Activated B cell treated with CpG ODN at 0.5 μM for 24 hours (primary cell): ENCODE measurements around the gene ZCCHC8. TPM values are rescaled to one million over a fixed set of nuclear protein-coding genes. Genes with fewer than 3 reads are reported as not detected.
A peak's percentile ranks its signal among the peaks of the same experiment; 100 is the strongest.

Experiments used
- ATAC-seq: fragments of 200-7000 bp; cut with Tn5 transposase; one replicate; pipeline ENCODE4 v1.10.0; 2021; ENCODE audit warnings: low read depth, mild to moderate bottlenecking, moderate library complexity
- CTCF ChIA-PET: fragments of 350-600 bp; sonication (Branson Sonifier 250); formaldehyde crosslinking; loops from one replicate; lab custom pipeline; 2021; ENCODE audit warnings: antibody characterized with exemption; lab: Charles Lee
- POLR2A ChIA-PET: fragments of 350-600 bp; sonication (Branson Sonifier 250); formaldehyde crosslinking; loops from one replicate; lab custom pipeline; 2021; ENCODE audit warnings: antibody characterized with exemption; lab: Charles Lee
- DNase-seq: peaks from one replicate; pipeline ENCODE4 v3.0.0; 2022
- H3K27ac Mint-ChIP-seq: one replicate; pipeline ENCODE4 v1.8.0; 2020; ENCODE audit warnings: mixed read lengths
- H3K27me3 Mint-ChIP-seq: one replicate; pipeline ENCODE4 v1.8.0; 2021; ENCODE audit warnings: mixed read lengths
- H3K36me3 Mint-ChIP-seq: one replicate; pipeline ENCODE4 v1.8.0; 2021; ENCODE audit warnings: low read depth, mixed read lengths
- H3K4me1 Mint-ChIP-seq: one replicate; pipeline ENCODE4 v1.8.0; 2021; ENCODE audit warnings: mixed read lengths
- H3K4me3 Mint-ChIP-seq: one replicate; pipeline ENCODE4 v1.8.0; 2020; ENCODE audit warnings: mild to moderate bottlenecking, mixed read lengths
- H3K9me3 Mint-ChIP-seq: one replicate; pipeline ENCODE4 v1.8.0; 2020; ENCODE audit warnings: mixed read lengths
- CTCF ChIP-seq: fragments of 200-600 bp; IDR thresholded peaks from one replicate; pipeline ENCODE4 v1.8.0; 2022; ENCODE audit warnings: antibody characterized with exemption, mild to moderate bottlenecking
- intact Hi-C: fragments of 100-400 bp; cut with micrococcal nuclease; formaldehyde crosslinking; loops from one replicate; pipeline ENCODE4 v1.15.1; 2024
- total RNA-seq: library from RNA; stranded (reverse); gene quantifications from 2 replicates; pipeline ENCODE4 v1.2.3, GENCODE V29; 2022

Gene ZCCHC8
- total RNA-seq, 1 donor from 2014 or later: 48.0 TPM

DNA sequence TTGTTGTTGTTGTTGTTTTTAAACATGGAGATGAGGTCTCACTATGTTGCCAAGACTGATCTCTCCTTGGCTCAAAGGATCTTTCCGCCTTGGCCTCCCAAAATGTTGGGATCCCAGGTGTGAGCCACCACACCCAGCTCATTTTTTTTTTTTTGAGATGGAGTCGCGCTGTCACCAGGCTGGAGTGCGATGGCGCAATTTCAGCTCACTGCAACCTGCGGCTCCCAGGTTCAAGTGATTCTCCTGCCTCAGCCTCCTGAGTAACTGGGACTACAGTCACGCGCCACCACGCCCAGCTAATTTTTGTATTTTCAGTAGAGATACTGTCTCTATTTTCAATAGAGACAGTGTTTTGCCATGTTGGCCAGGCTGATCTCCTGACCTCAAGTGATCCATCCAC is 73.3 kb downstream of the ZCCHC8 start:
- DNase-seq (no peak), ATAC-seq (no peak)
- POLR2A ChIA-PET: interaction anchor here (0.6 kb wide), 1 partner anchor 16 kb away, joined by 6 read pairs; no protein-coding TSS in a partner anchor
- TF ChIP-seq CTCF: no peak
- no peaks in the 10 kb centered on the region for H3K9me3 Mint-ChIP-seq
- no peaks in the 10 kb centered on the region for H3K27me3 Mint-ChIP-seq
- H3K4me1 Mint-ChIP-seq: peaks cover 24% of the 10 kb centered on the region
- no peaks in the 10 kb centered on the region for H3K36me3 Mint-ChIP-seq
- no peak overlapping the region for H3K27ac Mint-ChIP-seq
- H3K4me3 Mint-ChIP-seq: no peak overlapping the region
- intact Hi-C loops: no loop called here
- CTCF ChIA-PET: interaction anchor here (0.6 kb wide), 2 partner anchors 28 to 73 kb away, joined by 3 to 4 read pairs; no protein-coding TSS in a partner anchor

GRCh38 chr12:122423258-122424165 is 77.2 kb downstream of the ZCCHC8 start:
- POLR2A ChIA-PET: interaction anchor here (0.5 to 2.4 kb wide), 7 partner anchors 11 to 1039 kb away, joined by 3 to 14 read pairs (median 5); no protein-coding TSS in a partner anchor
- Mint-ChIP-seq H3K36me3 (peaks cover 2% of the 10 kb centered on the region), H3K9me3 (no peaks in the 10 kb centered on the region), H3K4me3 (peak overlapping the region; percentile 85), H3K27ac (peak overlapping the region; percentile 76), H3K27me3 (no peaks in the 10 kb centered on the region), H3K4me1 (peaks cover 50% of the 10 kb centered on the region)
- CTCF ChIA-PET: interaction anchor here (1.3 kb wide), 3 partner anchors 23 to 48 kb away, joined by 3 to 9 read pairs (median 7); no protein-coding TSS in a partner anchor
- ATAC-seq (peak; percentile 13), DNase-seq (no peak)
- intact Hi-C loops: loop anchor here (1.0 to 5.0 kb wide), 3 partner anchors 48 to 156 kb away; partner anchors contain the start of genes VPS33A and ZCCHC8
- TF ChIP-seq CTCF: no peak

DNA sequence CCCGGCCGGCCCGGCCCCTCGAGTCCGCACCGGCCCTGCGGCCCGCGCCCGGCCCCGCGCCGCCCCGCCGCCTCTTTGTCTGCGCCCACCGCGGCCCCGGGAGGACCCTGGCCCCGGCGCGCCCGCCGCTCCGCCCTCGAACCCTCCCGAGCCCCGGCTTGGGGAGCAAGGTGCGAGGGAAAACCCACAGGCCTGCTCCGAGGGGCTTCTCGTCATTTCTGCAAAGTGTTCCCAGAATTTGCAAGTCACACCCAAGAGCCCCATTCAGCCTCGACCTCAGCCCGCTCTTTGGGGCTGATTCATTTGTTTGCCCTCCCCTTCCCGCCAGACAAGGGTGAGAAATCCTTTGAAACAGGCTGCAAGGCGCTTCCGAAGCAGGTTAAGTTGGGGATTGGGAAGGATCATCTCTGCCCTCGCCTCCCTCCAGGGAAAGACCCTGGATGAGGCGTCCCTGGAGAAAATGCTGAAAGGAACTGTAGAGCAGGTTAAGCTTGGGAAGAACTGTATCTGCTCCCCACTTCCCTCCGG is 77.9 kb downstream of the ZCCHC8 start:
- peaks cover 56% of the 10 kb centered on the region for H3K4me1 Mint-ChIP-seq
- POLR2A ChIA-PET: interaction anchor here (0.9 to 2.4 kb wide), 10 partner anchors 10 to 78 kb away, joined by 3 to 13 read pairs (median 5); partner anchors contain the start of gene ZCCHC8
- H3K27me3 Mint-ChIP-seq: no peaks in the 10 kb centered on the region
- CTCF ChIA-PET: interaction anchor here (0.7 to 2.9 kb wide), 9 partner anchors 17 to 77 kb away, joined by 3 to 36 read pairs (median 3); no protein-coding TSS in a partner anchor
- ATAC-seq: peak; percentile 2
- no peak for TF ChIP-seq CTCF
- H3K36me3 Mint-ChIP-seq: peaks cover 2% of the 10 kb centered on the region
- H3K4me3 Mint-ChIP-seq: peak overlapping the region; percentile 85
- peak overlapping the region; percentile 76 for H3K27ac Mint-ChIP-seq
- intact Hi-C loops: loop anchor here (1.0 to 5.0 kb wide), 4 partner anchors 23 to 155 kb away; partner anchors contain the start of genes VPS33A and ZCCHC8
- peak; percentile 43 for DNase-seq
- no peaks in the 10 kb centered on the region for H3K9me3 Mint-ChIP-seq

GRCh38 chr12:122421821-122422729 is 78.7 kb downstream of the ZCCHC8 start, which contains the start of gene CLIP1:
CLIP1 (minus strand) TSS chr12:122422669; CDS start chr12:122380452, 42,217 bp downstream.
- CTCF ChIA-PET: interaction anchor here (0.7 to 2.9 kb wide), 8 partner anchors 16 to 78 kb away, joined by 3 to 36 read pairs (median 3); no protein-coding TSS in a partner anchor
- Mint-ChIP-seq H3K27me3 (no peaks in the 10 kb centered on the region), H3K4me1 (peaks cover 59% of the 10 kb centered on the region), H3K36me3 (peaks cover 2% of the 10 kb centered on the region), H3K27ac (peak within 1 kb of the TSS; percentile 90), H3K4me3 (peak within 1 kb of the TSS; percentile 91), H3K9me3 (no peaks in the 10 kb centered on the region)
- peak; percentile 67 for ATAC-seq
- peak; percentile 71 for DNase-seq
- POLR2A ChIA-PET: interaction anchor here (1.1 to 1.8 kb wide), 8 partner anchors 10 to 79 kb away, joined by 3 to 13 read pairs (median 6); partner anchors contain the start of gene ZCCHC8
- TF ChIP-seq CTCF: no peak
- intact Hi-C loops: loop anchor here (1.0 to 5.0 kb wide), 6 partner anchors 9 to 155 kb away; partner anchors contain the start of genes VPS33A and ZCCHC8

Other genes with a start within 250 kb of the ZCCHC8 start
- gene VPS33A, start 234.4 kb downstream of the ZCCHC8 start, total RNA-seq: 29.6 and 33.2 TPM in 2 replicates
- 58.6 and 63.2 TPM in 2 replicates for gene CLIP1, start 78.3 kb downstream of the ZCCHC8 start, total RNA-seq
- gene RSRC2, start 26.0 kb upstream of the ZCCHC8 start, total RNA-seq: 106 and 126 TPM in 2 replicates
- gene KNTC1, start 26.3 kb upstream of the ZCCHC8 start, total RNA-seq: 45.5 and 64.0 TPM in 2 replicates
- not detected in 2 replicates for gene HCAR2, start 202.4 kb upstream of the ZCCHC8 start, total RNA-seq
- gene HCAR3, start 215.9 kb upstream of the ZCCHC8 start, total RNA-seq: not detected in 2 replicates
- not detected in 2 replicates for gene HCAR1, start 229.9 kb upstream of the ZCCHC8 start, total RNA-seq